ENCODE measurements around the gene GOLT1A.

Gene GOLT1A

DNA sequence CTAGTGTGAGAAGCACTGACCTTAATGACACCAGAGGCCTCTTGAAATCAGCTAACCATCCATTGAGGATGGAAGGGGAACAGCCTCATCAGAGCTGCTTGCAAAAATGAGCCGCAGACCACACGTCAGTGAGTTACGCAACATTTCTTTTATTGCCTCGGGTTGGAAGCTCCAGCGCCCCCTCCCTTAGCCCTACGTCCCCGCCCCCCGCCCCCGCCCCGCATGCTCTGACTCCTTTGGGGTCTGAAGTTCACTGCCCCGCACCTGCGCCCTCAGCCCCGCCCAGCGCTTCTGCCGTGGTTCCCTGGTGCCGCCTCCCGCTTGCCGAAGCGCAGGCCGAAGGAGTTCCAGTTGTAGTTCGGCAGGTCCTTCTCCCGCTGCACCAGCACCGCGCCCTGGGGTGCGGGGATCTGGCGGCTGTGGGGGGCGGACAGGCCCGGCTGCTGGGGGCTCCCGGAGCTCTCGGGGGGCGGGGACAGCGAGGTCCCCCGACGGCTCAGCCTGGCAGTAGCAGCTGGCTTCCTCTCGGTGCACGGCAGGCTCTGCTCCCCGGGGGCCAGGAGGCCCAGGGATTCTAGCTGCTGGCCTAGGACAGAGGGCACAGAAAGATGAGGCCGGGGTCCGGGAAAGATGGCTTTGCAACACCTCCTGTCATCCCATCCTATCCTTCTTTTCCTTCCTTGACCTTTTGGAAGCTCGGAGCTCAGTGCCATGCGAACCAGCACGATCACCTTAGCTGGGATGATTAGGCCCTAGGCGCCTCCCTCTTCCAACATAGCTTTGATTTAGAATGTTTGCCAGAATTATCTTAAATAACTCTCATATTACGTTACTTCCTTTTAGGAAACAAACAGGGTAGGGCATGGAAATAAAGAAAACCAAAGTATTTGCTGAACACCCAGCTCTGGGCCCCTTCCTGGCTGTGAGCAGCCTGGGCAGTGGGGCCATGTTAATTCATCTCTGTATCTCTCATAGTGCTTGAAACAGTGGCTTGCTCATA lies 23.3 kb downstream of the GOLT1A start:
- DNase-seq (ENCODE audit: low spot score): no peak

- DNase-seq (ENCODE audit: low spot score): no peak
Measured at GRCh38 chr1:204188959-204189639, 24.7 kb downstream of the GOLT1A start.

GRCh38 chr1:204186597-204186996 lies 27.2 kb downstream of the GOLT1A start:
- no peak for DNase-seq (ENCODE audit: low spot score)

DNA sequence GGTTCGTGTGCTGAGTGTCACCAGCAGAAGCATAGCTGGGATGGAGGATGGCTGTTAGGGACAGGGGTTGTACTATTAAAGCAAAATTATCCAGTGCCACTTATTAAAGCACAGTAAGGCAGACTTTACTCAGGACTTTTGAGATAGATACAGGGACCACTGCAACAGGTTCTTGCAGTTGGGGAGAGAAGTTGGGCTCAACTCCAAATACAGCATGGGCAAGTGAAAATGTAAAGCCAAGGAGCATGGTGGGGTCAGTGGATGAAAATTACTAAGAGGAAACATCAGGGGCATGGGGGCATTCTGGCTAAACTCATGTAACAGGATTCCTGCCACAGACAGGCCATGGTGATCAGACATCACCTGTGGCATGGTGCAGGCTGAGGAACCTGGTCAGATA lies 32.7 kb downstream of the GOLT1A start:
- DNase-seq (ENCODE audit: low spot score): no peak

DNA sequence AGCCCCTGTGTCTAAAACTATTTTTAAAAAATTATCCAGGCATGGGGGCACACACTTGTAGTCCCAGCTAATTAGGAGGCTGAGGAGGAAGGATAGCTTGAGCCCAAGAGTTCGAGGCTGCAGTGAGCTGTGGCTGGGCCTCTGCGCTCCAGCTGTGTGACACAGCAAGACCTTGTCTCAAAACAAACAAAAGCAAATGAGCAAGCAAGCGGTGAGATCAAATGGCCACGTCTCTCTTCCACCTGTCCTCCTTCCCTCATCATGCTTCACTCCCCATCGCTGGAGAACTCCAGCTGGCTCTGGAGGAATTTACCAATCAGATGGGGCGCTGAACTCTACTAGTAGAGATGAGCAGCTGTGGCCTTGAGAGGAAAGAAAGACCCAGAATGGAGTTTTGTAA lies 33.7 kb downstream of the GOLT1A start:
- DNase-seq (ENCODE audit: low spot score): no peak

GRCh38 chr1:204178487-204179281 lies 35.1 kb downstream of the GOLT1A start:
- no peak for DNase-seq (ENCODE audit: low spot score)

- DNase-seq (ENCODE audit: low spot score): no peak
Measured at GRCh38 chr1:204177133-204177532, 36.7 kb downstream of the GOLT1A start.

GRCh38 chr1:204176049-204176448 lies 37.7 kb downstream of the GOLT1A start:
- no peak for DNase-seq (ENCODE audit: low spot score)

- no peak for DNase-seq (ENCODE audit: low spot score)
Measured at GRCh38 chr1:204174958-204175357, 38.8 kb downstream of the GOLT1A start.

GRCh38 chr1:204172404-204173029 lies 41.3 kb downstream of the GOLT1A start:
- DNase-seq (ENCODE audit: low spot score): no peak

GRCh38 chr1:204171751-204172178 lies 42.0 kb downstream of the GOLT1A start:
- no peak for DNase-seq (ENCODE audit: low spot score)

- DNase-seq (ENCODE audit: low spot score): no peak
Measured at GRCh38 chr1:204170494-204171155, 43.2 kb downstream of the GOLT1A start.

DNA sequence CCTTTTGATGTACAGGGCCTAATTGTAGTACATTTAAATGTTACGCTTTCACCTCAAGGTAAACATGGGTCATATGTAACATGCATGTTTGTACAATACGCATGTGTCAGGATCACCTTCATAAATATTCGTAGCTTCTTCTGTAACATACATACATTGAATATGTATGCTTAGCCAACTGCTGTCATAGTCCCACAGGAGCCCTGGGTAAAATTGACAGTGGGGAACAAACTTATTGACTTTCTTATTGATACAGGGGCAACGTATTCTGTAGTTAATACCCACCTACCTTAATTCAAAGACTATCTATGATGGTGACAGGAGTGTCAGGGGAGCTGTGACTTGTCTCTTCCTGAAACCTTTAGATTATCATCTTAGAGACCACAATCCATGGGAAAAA lies 43.9 kb downstream of the GOLT1A start:
- DNase-seq (ENCODE audit: low spot score): no peak

DNA sequence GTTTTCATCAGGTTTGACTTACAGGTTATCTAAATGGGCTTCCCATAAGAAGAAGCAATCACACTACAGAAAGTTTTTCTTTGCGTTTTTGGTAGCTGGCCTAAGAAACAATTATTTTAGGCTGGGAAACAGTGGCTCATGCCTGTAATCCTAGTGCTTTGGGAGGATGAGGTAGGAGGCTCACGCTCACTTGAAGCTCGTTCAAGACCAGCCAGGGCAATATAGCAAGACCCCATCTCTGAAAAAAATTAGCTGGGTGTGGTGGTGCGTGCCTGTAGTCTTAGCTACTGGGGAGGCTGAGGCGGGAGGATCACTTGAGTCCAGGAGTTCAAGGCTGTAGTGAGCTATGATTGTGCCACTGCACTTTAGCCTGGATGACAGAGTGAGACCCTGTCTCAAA lies 46.1 kb downstream of the GOLT1A start:
- DNase-seq (ENCODE audit: low spot score): no peak

- DNase-seq (ENCODE audit: low spot score): no peak
Measured at GRCh38 chr1:204166219-204166618, 47.6 kb downstream of the GOLT1A start, which contains the start of gene REN. TSS of gene REN (minus strand) at chr1:204166337. CDS start at chr1:204166293, 44 bp downstream.

DNA sequence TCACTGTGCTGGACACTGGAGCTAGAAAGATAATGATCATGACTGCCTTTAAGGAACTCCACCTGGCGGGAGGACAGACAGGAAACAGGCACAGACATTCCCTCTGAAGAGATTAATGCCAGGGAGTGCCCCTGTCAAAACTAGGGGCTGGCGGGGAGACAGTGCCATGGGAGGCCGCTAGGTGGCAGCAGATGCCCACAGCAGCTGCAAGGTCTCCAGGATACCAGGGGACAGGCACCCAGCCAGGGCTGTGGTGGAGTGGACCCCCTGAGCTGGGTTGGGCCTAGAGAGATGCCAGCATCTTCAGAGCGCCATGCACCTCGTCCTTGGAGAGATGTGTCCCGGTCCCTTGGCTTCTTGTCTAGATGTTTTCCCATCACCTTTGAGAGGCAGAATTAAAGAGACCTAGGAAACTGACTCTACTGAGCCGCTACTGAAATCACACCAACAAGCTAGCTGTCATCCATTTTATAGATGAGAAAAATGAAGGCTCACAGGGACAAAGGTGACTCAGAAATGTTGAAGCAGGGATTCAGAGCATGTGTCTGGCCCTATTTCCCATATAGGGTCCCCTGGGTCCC lies 51.2 kb downstream of the GOLT1A start:
- DNase-seq (ENCODE audit: low spot score): peak; percentile 64

GRCh38 chr1:204161609-204162493 lies 51.9 kb downstream of the GOLT1A start:
- no peak for DNase-seq (ENCODE audit: low spot score)

DNA sequence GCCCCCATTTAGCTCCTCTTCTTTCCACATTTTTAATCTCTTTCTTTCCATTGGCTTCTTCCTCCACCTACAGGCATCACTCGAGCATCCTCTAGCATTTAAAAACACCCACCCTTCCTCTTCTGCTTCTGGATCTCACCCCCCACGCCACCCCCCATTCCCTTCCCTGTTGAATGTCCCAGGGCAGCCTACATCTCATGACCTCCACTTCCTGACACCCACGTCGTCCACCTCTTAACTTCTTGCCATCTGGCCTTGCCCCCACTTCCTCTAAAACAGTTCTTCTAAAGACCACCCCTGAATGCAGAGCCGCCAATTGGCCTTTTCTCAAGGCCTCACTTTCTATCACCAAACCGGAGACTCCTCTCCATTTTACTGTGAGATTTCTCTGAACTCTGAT lies 55.8 kb downstream of the GOLT1A start:
- DNase-seq (ENCODE audit: low spot score): no peak

- no peak for DNase-seq (ENCODE audit: low spot score)
Measured at GRCh38 chr1:204155881-204156280, 57.9 kb downstream of the GOLT1A start.

Measured in hematopoietic multipotent progenitor cell treated with erythropoietin and hydrocortisone succinate and interleukin-3 and kit ligand, for 15 days (in vitro differentiated cells).